Astrocyte of the spinal cord (primary cell): ENCODE results near the gene PMFBP1.

Experiments
- DNase-seq: peaks from one replicate; pipeline ENCODE4 v3.0.0; 2011; ENCODE audit warnings: low read depth, low spot score
- H3K4me3 ChIP-seq: 2 replicates; pipeline ENCODE4 v1.5.1; 2011; ENCODE audit warnings: low read depth, mild to moderate bottlenecking, low read length, moderate library complexity
- CTCF ChIP-seq: IDR thresholded peaks from 2 replicates; pipeline ENCODE4 v1.5.1; 2012; ENCODE audit warnings: low read depth, mild to moderate bottlenecking, low read length, inconsistent platforms
- in situ Hi-C: cut with HindIII; loops from 2 replicates; pipeline ENCODE4 v1.10.0; 2017; ENCODE audit warnings: low sequenced_read_pairs

The PMFBP1 gene

GRCh38 chr16:72105978-72106377 lies 66.0 kb downstream of the PMFBP1 start:
- in situ Hi-C loops, result no loop called here
- no peak for TF ChIP-seq CTCF
- no peak for DNase-seq
- no peak overlapping the region for H3K4me3 ChIP-seq

- no peak for TF ChIP-seq CTCF
- no peak for DNase-seq
- H3K4me3 ChIP-seq, result no peak overlapping the region
- in situ Hi-C loops, result no loop called here
These were observed 67.0 kb downstream of the PMFBP1 start for GRCh38 chr16:72104905-72105304.

GRCh38 chr16:72101195-72101594 lies 70.8 kb downstream of the PMFBP1 start:
- no peak for DNase-seq
- no peak overlapping the region for H3K4me3 ChIP-seq
- no peak for TF ChIP-seq CTCF
- in situ Hi-C loops, result no loop called here

- peak; percentile 54 for TF ChIP-seq CTCF
- DNase-seq, result peak; percentile 32
- in situ Hi-C loops, result no loop called here
- no peak overlapping the region for H3K4me3 ChIP-seq
These were observed 72.6 kb downstream of the PMFBP1 start for GRCh38 chr16:72099377-72099818.

- in situ Hi-C loops, result no loop called here
- no peak for TF ChIP-seq CTCF
- no peak overlapping the region for H3K4me3 ChIP-seq
- no peak for DNase-seq
These were observed 73.0 kb downstream of the PMFBP1 start for GRCh38 chr16:72098936-72099335.

GRCh38 chr16:72094266-72094610 lies 77.7 kb downstream of the PMFBP1 start:
- no peak for DNase-seq
- peak overlapping the region; percentile 99 for H3K4me3 ChIP-seq
- no peak for TF ChIP-seq CTCF
- in situ Hi-C loops, result no loop called here
